DND-41 (cell line): ENCODE data around the gene GJD3.

Source experiments
- ATAC-seq: fragments of 200-7000 bp; cut with Tn5 transposase; 3 replicates; pipeline ENCODE4 v1.9.1; 2021; ENCODE audit warnings: low read depth; ENCODE audit not compliant: insufficient read depth
- DNase-seq: peaks from one replicate; pipeline ENCODE4 v3.0.0-alpha.2; 2020
- H2AFZ ChIP-seq: 2 replicates; pipeline ENCODE4 v1.6.0; 2012; ENCODE audit warnings: low read depth, low read length
- H3K27ac ChIP-seq: 2 replicates; pipeline ENCODE4 v1.5.1; 2012; ENCODE audit warnings: low read length, inconsistent platforms
- H3K27me3 ChIP-seq: fragments of 200-600 bp; sonication (generic); 2 replicates; pipeline ENCODE4 v1.6.0; 2012; ENCODE audit warnings: low read length, mild to moderate bottlenecking, inconsistent platforms; ENCODE audit not compliant: insufficient read depth, poor library complexity
- H3K36me3 ChIP-seq: 2 replicates; pipeline ENCODE4 v1.5.1; 2012; ENCODE audit warnings: low read length, inconsistent platforms; ENCODE audit not compliant: insufficient read depth
- H3K4me1 ChIP-seq: 2 replicates; pipeline ENCODE4 v1.5.1; 2012; ENCODE audit warnings: mild to moderate bottlenecking, low read length; ENCODE audit not compliant: insufficient read depth
- H3K4me2 ChIP-seq: 2 replicates; pipeline ENCODE4 v1.6.0; 2012; ENCODE audit warnings: mild to moderate bottlenecking, moderate library complexity, low read length, inconsistent platforms; ENCODE audit not compliant: insufficient read depth
- H3K4me3 ChIP-seq, 2 experiments: fragments of 200-600 bp in 1 of 2; shearing (Covaris generic) in 1 of 2; 2 replicates each; pipeline ENCODE4 v1.5.1; 2012 to 2016; ENCODE audit warnings: inconsistent platforms in 2 of 2, low read length in 2 of 2, mild to moderate bottlenecking in 2 of 2, low read depth in 1 of 2, moderate library complexity in 1 of 2
- H3K79me2 ChIP-seq: 2 replicates; pipeline ENCODE4 v1.6.0; 2012; ENCODE audit warnings: low read length, inconsistent platforms; ENCODE audit not compliant: insufficient read depth
- H3K9ac ChIP-seq: 2 replicates; pipeline ENCODE4 v1.6.0; 2012; ENCODE audit warnings: low read depth, mild to moderate bottlenecking, inconsistent platforms, low read length, moderate library complexity
- H3K9me3 ChIP-seq: 2 replicates; pipeline ENCODE4 v1.5.1; 2012; ENCODE audit warnings: low read length, moderate library complexity, mild to moderate bottlenecking, inconsistent platforms; ENCODE audit not compliant: insufficient read depth, severe bottlenecking
- H4K20me1 ChIP-seq: 2 replicates; pipeline ENCODE4 v1.6.0; 2012; ENCODE audit warnings: low read length; ENCODE audit not compliant: insufficient read depth
- EZH2 ChIP-seq: IDR thresholded peaks from 3 replicates; pipeline ENCODE4 v1.6.1; 2012; ENCODE audit warnings: borderline replicate concordance, low read depth, mild to moderate bottlenecking, moderate library complexity, low read length, inconsistent platforms; ENCODE audit not compliant: severe bottlenecking
- TF ChIP-seq, protein P1 (sequence below): IDR thresholded peaks from 2 replicates; pipeline ENCODE4 v1.5.1; 2012; ENCODE audit warnings: borderline replicate concordance, low read length, moderate library complexity, mild to moderate bottlenecking; ENCODE audit not compliant: poor library complexity, severe bottlenecking; ENCODE audit errors: extremely low read depth

The GJD3 gene

DNA sequence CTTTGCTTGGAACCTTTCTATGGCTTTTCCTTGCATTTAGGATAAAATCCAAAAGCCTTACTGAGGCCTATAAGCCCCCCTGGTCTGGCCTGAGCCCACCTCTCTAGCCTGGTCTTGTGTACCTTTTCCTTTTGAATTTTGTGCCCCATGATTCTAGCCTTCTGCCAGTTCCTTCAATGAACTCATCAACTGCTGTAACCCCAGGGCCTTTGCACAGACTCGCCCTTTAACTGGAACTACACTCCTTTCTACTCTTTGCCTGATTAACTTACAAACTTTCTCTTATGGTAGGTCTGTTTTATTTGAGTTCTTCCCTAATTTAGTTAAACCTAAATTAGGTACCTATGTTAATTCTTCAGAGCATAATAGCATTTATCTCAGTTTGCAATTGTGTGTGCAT lies 24.2 kb downstream of the GJD3 start:
- DNase-seq, result no peak
- TF ChIP-seq, protein P1, sequence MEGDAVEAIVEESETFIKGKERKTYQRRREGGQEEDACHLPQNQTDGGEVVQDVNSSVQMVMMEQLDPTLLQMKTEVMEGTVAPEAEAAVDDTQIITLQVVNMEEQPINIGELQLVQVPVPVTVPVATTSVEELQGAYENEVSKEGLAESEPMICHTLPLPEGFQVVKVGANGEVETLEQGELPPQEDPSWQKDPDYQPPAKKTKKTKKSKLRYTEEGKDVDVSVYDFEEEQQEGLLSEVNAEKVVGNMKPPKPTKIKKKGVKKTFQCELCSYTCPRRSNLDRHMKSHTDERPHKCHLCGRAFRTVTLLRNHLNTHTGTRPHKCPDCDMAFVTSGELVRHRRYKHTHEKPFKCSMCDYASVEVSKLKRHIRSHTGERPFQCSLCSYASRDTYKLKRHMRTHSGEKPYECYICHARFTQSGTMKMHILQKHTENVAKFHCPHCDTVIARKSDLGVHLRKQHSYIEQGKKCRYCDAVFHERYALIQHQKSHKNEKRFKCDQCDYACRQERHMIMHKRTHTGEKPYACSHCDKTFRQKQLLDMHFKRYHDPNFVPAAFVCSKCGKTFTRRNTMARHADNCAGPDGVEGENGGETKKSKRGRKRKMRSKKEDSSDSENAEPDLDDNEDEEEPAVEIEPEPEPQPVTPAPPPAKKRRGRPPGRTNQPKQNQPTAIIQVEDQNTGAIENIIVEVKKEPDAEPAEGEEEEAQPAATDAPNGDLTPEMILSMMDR, result no peak
- Histone ChIP-seq H3K27me3 (no peaks in the 10 kb centered on the region), H3K4me2 (no peak overlapping the region), H3K4me3 (no peak overlapping the region), H3K9me3 (no peaks in the 10 kb centered on the region), H3K9ac (no peak overlapping the region), H3K36me3 (no peaks in the 10 kb centered on the region), H3K4me1 (peaks cover 10% of the 10 kb centered on the region), H3K27ac (no peak overlapping the region), H2AFZ (no peak overlapping the region), H4K20me1 (peaks cover 11% of the 10 kb centered on the region), H3K79me2 (no peaks in the 10 kb centered on the region)
- ATAC-seq, result no peak

- no peak overlapping the region for H3K4me3 ChIP-seq
- no peak overlapping the region for H3K9ac ChIP-seq
- H3K9me3 ChIP-seq, result no peaks in the 10 kb centered on the region
- no peak overlapping the region for H3K4me2 ChIP-seq
- no peak overlapping the region for H2AFZ ChIP-seq
- no peak for TF ChIP-seq EZH2
- TF ChIP-seq, protein P1, result no peak
- H4K20me1 ChIP-seq, result peaks cover 3% of the 10 kb centered on the region
- no peaks in the 10 kb centered on the region for H3K79me2 ChIP-seq
- H3K27ac ChIP-seq, result no peak overlapping the region
- H3K4me1 ChIP-seq, result peaks cover 10% of the 10 kb centered on the region
- no peaks in the 10 kb centered on the region for H3K27me3 ChIP-seq
- H3K36me3 ChIP-seq, result no peaks in the 10 kb centered on the region
- ATAC-seq, result no peak
- DNase-seq, result no peak
Observed at GRCh38 chr17:40338941-40339649, 25.4 kb downstream of the GJD3 start.

DNA sequence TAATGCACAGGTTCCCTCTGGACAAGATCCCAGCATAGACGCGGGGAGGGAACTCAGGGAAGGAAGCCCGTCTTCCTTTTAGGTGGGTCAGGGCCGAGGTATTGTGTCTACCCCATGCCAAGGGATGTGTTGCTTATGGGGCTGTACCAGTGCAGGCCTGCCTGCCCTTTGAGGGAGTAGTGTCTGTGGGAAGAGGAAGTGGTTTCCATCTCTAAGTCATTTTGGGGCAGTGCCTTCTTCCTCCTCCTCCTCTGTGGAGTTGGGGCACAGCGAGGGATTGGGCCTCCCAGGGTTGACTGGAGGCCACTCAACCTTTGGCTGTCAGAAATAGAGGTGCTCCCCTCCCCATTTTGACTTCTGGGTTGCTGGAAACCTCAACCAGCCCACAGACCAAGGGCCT lies 26.5 kb downstream of the GJD3 start:
- ATAC-seq (peak; percentile 69), DNase-seq (no peak)
- peaks cover 10% of the 10 kb centered on the region for H3K4me1 ChIP-seq
- H3K4me2 ChIP-seq, result no peak overlapping the region
- no peaks in the 10 kb centered on the region; the same call in none of the 2 replicates for H4K20me1 ChIP-seq
- H3K27me3 ChIP-seq, result no peaks in the 10 kb centered on the region
- no peak overlapping the region for H3K9ac ChIP-seq
- TF ChIP-seq EZH2, result no peak
- TF ChIP-seq, protein P1, result no peak
- H3K27ac ChIP-seq, result 0 out of 2 replicates have a peak overlapping the region, but pooled peaks have one; percentile 23
- no peaks in the 10 kb centered on the region for H3K36me3 ChIP-seq
- no peak overlapping the region for H3K4me3 ChIP-seq
- no peak overlapping the region for H2AFZ ChIP-seq
- no peaks in the 10 kb centered on the region for H3K9me3 ChIP-seq
- no peaks in the 10 kb centered on the region for H3K79me2 ChIP-seq
